ENCODE measurements around the gene PDE6D.

The PDE6D gene

GRCh38 chr2:231686192-231687100 is 94.6 kb downstream of the PDE6D start:
- Histone ChIP-seq H3K27ac (ENCODE audit: low read depth, low read length, severe bottlenecking) (no peak overlapping the region), H3K4me3 (ENCODE audit: extremely low read depth, insufficient read depth, low read length, poor library complexity, severe bottlenecking) (no peak overlapping the region), H3K9me3 (ENCODE audit: control insufficient read depth, low read length) (no peaks in the 10 kb centered on the region), H3K4me1 (ENCODE audit: control insufficient read depth, insufficient read depth, low read length, poor library complexity, severe bottlenecking) (peaks cover 6% of the 10 kb centered on the region), H3K36me3 (ENCODE audit: control insufficient read depth, insufficient read depth, low read length) (no peaks in the 10 kb centered on the region)
- 87 to 90% methylated on average over 6 to 11 of the region's 11 CpGs for WGBS, 2 experiments (ENCODE audit: insufficient coverage in 2 of 2)

- Histone ChIP-seq H3K36me3 (ENCODE audit: control insufficient read depth, insufficient read depth, low read length) (no peaks in the 10 kb centered on the region), H3K4me3 (ENCODE audit: extremely low read depth, insufficient read depth, low read length, poor library complexity, severe bottlenecking) (no peak overlapping the region), H3K4me1 (ENCODE audit: control insufficient read depth, insufficient read depth, low read length, poor library complexity, severe bottlenecking) (peaks cover 8% of the 10 kb centered on the region), H3K27ac (ENCODE audit: low read depth, low read length, severe bottlenecking) (no peak overlapping the region), H3K9me3 (ENCODE audit: control insufficient read depth, low read length) (no peaks in the 10 kb centered on the region)
- 82 to 83% methylated on average over 15 to 20 of the region's 20 CpGs for WGBS, 2 experiments (ENCODE audit: insufficient coverage in 2 of 2)
Measured at GRCh38 chr2:231685349-231686191, 95.5 kb downstream of the PDE6D start.

DNA sequence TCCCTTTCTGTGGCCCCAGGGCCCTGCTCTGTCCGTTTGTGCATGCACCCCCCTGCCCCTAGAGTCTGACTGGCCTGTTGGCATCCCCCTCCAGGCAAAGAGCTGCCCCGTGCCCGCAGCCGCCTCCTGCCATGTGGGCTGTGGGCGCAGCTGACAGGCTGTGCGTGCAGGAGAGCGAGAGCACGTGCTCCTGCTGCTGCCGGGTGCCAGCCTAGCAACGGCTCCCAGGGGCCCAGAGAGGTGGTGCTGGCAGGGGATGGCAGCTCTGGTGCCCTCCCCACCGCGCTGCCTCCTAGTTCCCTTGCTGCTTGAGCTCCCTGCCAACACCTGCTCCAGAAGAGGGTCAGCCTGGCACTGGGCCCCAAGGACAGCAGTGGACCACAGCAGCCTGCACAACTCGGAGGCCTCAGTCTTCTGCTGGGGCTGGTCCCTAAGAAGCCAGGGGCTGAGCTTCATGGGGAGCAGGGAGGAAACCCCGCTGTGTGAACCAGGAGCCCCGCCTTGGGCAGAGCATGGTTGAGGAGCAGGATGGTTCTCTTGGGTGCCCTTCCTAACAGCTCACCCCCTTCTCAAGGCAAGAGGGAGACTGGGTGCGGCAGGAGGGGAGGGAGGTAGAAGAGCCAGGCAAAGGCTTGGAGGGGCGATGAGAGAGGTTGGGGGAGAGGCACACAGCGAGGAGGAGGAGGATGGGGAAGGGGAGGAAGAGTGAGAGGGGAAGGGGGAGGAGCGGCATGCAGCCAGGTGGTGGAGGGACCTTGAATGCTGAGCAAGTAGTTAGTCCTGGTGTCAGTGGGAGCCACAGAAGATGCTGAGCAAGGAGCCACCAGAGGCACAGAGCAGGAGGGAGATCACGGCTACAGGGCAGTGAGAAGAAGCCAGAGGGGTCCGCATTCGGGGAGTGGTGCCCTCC is 96.5 kb downstream of the PDE6D start:
- no peak overlapping the region for H3K27ac ChIP-seq (ENCODE audit: low read depth, low read length, severe bottlenecking)
- 87 to 89% methylated on average over 16 to 18 of the region's 22 CpGs for WGBS, 2 experiments (ENCODE audit: insufficient coverage in 2 of 2)
- H3K4me1 ChIP-seq (ENCODE audit: control insufficient read depth, insufficient read depth, low read length, poor library complexity, severe bottlenecking), result peaks cover 15% of the 10 kb centered on the region
- no peaks in the 10 kb centered on the region for H3K36me3 ChIP-seq (ENCODE audit: control insufficient read depth, insufficient read depth, low read length)
- no peaks in the 10 kb centered on the region for H3K9me3 ChIP-seq (ENCODE audit: control insufficient read depth, low read length)
- H3K4me3 ChIP-seq (ENCODE audit: extremely low read depth, insufficient read depth, low read length, poor library complexity, severe bottlenecking), result no peak overlapping the region

DNA sequence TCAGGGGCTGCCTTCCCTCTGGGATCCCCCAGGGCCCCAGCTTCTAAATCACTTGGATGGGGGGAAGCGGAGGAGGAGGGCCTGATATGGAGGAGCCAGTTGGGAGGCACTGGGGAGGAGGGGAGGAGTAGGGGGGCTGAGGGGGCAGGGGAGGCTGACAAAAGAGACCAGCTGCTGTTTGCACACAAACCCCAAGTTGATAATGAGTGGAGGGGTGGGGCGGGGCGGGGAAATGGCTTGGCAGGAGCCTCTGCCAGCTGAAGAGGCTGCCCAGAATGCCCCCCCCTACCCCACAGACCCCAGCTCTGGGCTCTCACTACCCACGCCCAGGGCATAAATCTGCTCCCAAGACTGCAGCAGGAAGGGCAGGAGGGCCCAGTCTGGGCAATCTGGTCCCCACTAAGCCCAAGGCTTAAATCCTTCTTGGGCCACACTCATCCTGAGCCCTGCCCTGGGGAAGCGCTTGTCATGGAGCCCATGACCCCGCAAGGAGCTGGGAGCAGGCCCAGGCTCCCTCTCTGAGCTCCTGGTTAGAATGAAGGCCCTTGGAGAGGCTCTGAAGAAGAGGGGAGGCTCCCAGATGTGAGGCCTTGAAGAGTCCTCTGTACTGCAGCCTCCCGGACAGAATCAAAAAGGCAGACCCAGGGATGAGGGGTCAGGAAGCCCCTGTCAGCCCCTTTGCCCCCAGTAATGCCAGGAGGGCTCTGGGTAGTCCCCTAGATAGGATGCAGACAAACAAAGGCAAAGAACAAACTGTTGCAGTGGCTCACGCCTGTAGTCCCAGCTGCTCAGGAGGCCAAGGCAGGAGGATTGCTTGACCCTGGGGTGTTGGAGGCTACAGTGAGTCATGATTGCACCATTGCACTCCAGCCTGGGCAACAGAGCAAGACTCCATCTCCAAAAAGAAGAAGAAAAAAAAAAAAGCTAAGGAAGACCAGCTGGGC is 97.5 kb downstream of the PDE6D start:
- H3K4me3 ChIP-seq (ENCODE audit: extremely low read depth, insufficient read depth, low read length, poor library complexity, severe bottlenecking), result no peak overlapping the region
- WGBS, 2 experiments (ENCODE audit: insufficient coverage in 2 of 2), result 94 to 100% methylated on average over 2 to 3 of the region's 8 CpGs

GRCh38 chr2:231682603-231683291 is 98.3 kb downstream of the PDE6D start:
- H3K27ac ChIP-seq (ENCODE audit: low read depth, low read length, severe bottlenecking), result no peak overlapping the region
- H3K4me3 ChIP-seq (ENCODE audit: extremely low read depth, insufficient read depth, low read length, poor library complexity, severe bottlenecking), result no peak overlapping the region
- H3K9me3 ChIP-seq (ENCODE audit: control insufficient read depth, low read length), result no peaks in the 10 kb centered on the region
- WGBS, 2 experiments (ENCODE audit: insufficient coverage in 2 of 2), result 85 to 88% methylated on average over 9 to 10 of the region's 11 CpGs
- peaks cover 15% of the 10 kb centered on the region for H3K4me1 ChIP-seq (ENCODE audit: control insufficient read depth, insufficient read depth, low read length, poor library complexity, severe bottlenecking)
- H3K36me3 ChIP-seq (ENCODE audit: control insufficient read depth, insufficient read depth, low read length), result no peaks in the 10 kb centered on the region

More for the DNA sequence above, 97.5 kb downstream of the PDE6D start:
- Histone ChIP-seq H3K27ac (ENCODE audit: low read depth, low read length, severe bottlenecking) (no peak overlapping the region), H3K4me1 (ENCODE audit: control insufficient read depth, insufficient read depth, low read length, poor library complexity, severe bottlenecking) (peaks cover 15% of the 10 kb centered on the region), H3K9me3 (ENCODE audit: control insufficient read depth, low read length) (no peaks in the 10 kb centered on the region), H3K36me3 (ENCODE audit: control insufficient read depth, insufficient read depth, low read length) (no peaks in the 10 kb centered on the region)
